T-helper 1 cell (primary cell): ENCODE measurements around the gene KRTAP3-1.
"Not testable (repeated sequence)": the region's sequence is repeated elsewhere in the genome, so short reads cannot be mapped to it uniquely, and the experiment has no call there.

Experiments used
- DNase-seq, 5 donors: peaks; one replicate each; pipeline ENCODE4 v3.0.0-alpha.2; 2012 to 2020

Gene KRTAP3-1

GRCh38 chr17:41013606-41014005, 4.7 kb upstream of the KRTAP3-1 start:
- DNase-seq: no peak

GRCh38 chr17:41013181-41013580, 4.3 kb upstream of the KRTAP3-1 start:
- DNase-seq: no peak

GRCh38 chr17:41012326-41013120, 3.6 kb upstream of the KRTAP3-1 start:
- no peak for DNase-seq

GRCh38 chr17:41010441-41010840, 1.5 kb upstream of the KRTAP3-1 start:
- DNase-seq: no peak

GRCh38 chr17:41009936-41010335, 1.0 kb upstream of the KRTAP3-1 start:
- no peak for DNase-seq

GRCh38 chr17:41009301-41009760, 403 bp upstream of the KRTAP3-1 start:
- DNase-seq: no peak

- DNase-seq: no peak
Measured at GRCh38 chr17:41004397-41004796, 4.5 kb downstream of the KRTAP3-1 start.

GRCh38 chr17:41003926-41004325, 5.0 kb downstream of the KRTAP3-1 start:
- DNase-seq: no peak

GRCh38 chr17:41002814-41003213, 6.1 kb downstream of the KRTAP3-1 start:
- no peak for DNase-seq

- DNase-seq: no peak
Measured at GRCh38 chr17:41001795-41002194, 7.1 kb downstream of the KRTAP3-1 start.

- not testable (repeated sequence) for DNase-seq
Measured at GRCh38 chr17:40999563-40999962, 9.4 kb downstream of the KRTAP3-1 start, which contains the start of gene KRTAP3-2. Gene KRTAP3-2 (minus strand): TSS chr17:40999906. CDS start chr17:40999853, 53 bp downstream.

GRCh38 chr17:40997361-40997760, 11.6 kb downstream of the KRTAP3-1 start:
- DNase-seq: no peak

- no peak for DNase-seq
Measured at GRCh38 chr17:40996829-40997228, 12.1 kb downstream of the KRTAP3-1 start.

GRCh38 chr17:40995116-40995515, 13.8 kb downstream of the KRTAP3-1 start:
- no peak for DNase-seq

- no peak for DNase-seq
Measured at GRCh38 chr17:40993839-40994238, 15.1 kb downstream of the KRTAP3-1 start, which contains the start of gene KRTAP3-3. Gene KRTAP3-3 (minus strand): TSS chr17:40994164. CDS start chr17:40994097, 67 bp downstream.

GRCh38 chr17:40993084-40993483, 15.8 kb downstream of the KRTAP3-1 start:
- no peak for DNase-seq

GRCh38 chr17:40992666-40993065, 16.3 kb downstream of the KRTAP3-1 start:
- no peak for DNase-seq

- no peak for DNase-seq
Measured at GRCh38 chr17:40986920-40987319, 22.0 kb downstream of the KRTAP3-1 start.

- no peak for DNase-seq
Measured at GRCh38 chr17:40984226-40984625, 24.7 kb downstream of the KRTAP3-1 start, which contains the start of gene KRT40. Gene KRT40 (minus strand): TSS chr17:40984326. CDS start chr17:40984273, 53 bp downstream.

GRCh38 chr17:40981115-40981514, 27.8 kb downstream of the KRTAP3-1 start:
- DNase-seq: no peak

GRCh38 chr17:40980596-40980995, 28.3 kb downstream of the KRTAP3-1 start:
- DNase-seq: no peak

- no peak for DNase-seq
Measured at GRCh38 chr17:40980117-40980516, 28.8 kb downstream of the KRTAP3-1 start.

GRCh38 chr17:40978575-40979151, 30.3 kb downstream of the KRTAP3-1 start:
- no peak for DNase-seq

GRCh38 chr17:40975516-40975915, 33.4 kb downstream of the KRTAP3-1 start:
- DNase-seq: no peak
